ENCODE results near the gene NKAPL.

NKAPL gene

DNA sequence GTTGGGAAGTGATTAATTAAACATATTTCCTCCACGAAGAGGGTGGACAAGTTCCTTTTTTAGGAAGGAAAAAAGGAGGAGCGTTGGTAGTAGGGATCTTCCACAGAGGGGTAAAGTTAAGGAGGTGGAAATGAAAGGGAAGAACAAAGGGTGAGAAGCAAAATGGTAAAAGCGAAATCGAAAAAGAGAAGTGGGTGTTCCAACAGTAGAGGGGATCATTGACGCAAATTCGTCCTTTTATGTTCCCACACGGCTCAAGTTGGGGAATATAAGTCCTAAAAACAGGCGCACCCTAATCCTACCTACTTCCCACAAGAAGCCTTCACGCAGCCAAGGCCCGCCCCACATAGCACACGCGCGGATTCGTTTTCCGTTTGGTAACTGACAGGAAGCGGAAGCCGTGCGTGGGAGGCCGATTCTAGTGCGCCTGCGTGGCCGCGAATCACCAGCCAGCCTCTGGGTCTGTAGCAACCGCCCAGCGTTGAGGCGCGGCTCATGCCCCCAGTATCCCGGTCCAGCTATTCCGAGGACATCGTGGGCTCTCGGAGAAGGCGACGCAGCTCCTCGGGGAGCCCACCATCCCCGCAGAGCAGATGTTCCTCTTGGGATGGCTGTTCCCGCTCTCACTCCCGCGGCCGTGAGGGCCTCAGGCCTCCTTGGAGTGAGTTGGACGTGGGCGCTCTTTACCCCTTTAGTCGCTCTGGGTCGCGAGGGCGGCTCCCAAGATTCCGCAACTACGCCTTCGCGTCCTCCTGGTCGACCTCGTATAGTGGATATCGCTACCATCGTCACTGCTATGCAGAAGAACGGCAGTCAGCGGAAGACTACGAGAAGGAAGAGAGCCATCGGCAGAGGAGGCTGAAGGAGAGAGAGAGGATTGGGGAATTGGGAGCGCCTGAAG, at the start of gene NKAPL:
NKAPL (plus strand) TSS at position 421 of the 901 bp plus-strand sequence; CDS start at position 496, 75 bp downstream.
- DNase-seq, result peak; percentile 57 to 69

- DNase-seq, result no peak
These were observed 49.2 kb upstream of the NKAPL start for GRCh38 chr6:28209753-28210535.

DNA sequence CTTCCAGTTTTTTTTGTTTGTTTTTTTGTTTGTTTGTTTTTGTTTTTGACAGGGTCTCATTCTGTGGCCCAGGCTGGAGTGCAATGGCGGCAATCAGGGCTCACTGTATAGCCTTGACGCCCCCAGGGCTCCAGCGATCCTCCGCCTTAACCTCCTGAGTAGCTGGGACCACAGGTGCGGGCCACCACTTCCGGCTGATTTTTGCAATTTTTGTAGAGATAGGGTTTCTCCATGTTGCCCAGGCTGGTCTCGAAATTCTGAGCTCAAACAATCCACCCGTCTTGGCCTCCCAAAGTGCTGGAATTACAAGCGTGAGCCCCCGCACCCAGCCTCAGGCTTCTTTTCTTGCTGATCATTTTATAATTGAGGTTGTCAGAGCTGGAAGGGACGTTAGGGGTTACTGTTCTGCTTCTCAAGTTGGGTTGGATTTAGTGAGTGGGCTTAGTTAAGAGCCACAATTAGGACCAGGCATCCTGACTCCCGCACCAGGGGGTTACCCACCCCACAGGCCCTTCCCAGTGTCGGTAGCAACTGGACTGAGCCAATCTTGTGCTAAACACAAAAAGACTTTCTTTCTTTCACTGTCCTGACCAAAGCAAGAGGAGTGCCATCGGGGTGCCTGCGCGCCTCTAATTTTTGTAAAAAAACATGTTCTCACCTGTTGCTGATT, 47.1 kb upstream of the NKAPL start:
- DNase-seq, result no peak

GRCh38 chr6:28212510-28213212, 46.4 kb upstream of the NKAPL start:
- DNase-seq, result peak; percentile 65 to 80

DNA sequence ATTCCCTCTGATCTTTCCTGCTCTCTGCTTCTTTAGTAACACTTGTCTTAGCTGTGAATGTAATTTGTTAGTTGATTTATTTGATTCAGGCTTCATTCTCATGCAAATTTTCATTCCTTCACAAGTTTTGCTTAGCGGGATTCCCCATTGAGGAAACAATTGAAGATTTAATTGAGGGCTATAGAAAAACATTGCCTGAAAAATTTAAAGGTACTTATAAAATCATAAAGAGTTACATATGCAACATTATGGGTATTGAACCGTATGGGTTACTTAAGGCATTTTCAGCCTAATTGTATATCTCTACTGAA, 45.9 kb upstream of the NKAPL start:
- no peak for DNase-seq

GRCh38 chr6:28215425-28215824, 43.7 kb upstream of the NKAPL start:
- DNase-seq, result no peak

GRCh38 chr6:28217890-28218289, 41.2 kb upstream of the NKAPL start:
- no peak for DNase-seq

- peak; percentile 35 to 64 for DNase-seq
These were observed 40.5 kb upstream of the NKAPL start for GRCh38 chr6:28218312-28219248.

DNA sequence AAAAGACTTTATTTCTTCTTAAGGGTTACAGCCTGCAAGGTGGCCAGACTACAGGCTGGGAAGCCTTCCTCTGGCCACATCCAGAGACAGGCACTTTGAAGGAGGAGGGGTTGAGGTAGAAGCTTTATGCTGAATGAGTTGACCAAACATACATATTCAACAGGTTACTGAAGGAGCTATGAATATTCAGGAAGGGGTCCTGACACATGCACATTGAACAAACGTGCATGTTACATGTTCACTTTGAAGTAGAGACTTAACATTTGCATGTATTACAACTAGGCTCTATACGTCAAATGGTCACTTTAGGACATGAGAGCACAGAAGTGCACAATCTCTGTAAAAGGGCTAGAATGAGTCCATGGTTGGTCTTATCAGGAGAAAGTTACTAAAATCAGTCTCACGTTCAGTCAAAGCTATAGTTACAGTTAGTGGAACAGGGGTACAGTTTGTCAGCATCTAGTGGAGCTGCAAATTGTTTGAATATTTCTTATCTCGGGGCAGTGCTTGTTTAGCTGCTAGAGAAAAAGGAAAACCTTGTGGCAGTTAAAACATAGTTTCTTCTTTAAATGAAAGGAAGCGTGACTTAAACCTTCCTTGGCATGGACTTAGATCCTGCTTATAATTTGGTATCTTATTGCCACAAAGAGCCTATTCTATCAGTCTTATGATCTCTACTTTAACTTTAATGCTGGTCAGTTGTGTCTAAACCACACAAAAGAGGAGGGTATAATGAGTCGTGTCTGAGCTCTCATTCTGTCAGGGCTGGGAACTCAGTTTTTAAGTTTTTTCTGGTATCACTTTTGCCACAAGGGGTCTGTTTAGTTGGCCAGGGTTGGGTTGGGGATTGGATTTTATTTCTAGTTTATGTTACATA, 38.6 kb upstream of the NKAPL start:
- no peak for DNase-seq

DNA sequence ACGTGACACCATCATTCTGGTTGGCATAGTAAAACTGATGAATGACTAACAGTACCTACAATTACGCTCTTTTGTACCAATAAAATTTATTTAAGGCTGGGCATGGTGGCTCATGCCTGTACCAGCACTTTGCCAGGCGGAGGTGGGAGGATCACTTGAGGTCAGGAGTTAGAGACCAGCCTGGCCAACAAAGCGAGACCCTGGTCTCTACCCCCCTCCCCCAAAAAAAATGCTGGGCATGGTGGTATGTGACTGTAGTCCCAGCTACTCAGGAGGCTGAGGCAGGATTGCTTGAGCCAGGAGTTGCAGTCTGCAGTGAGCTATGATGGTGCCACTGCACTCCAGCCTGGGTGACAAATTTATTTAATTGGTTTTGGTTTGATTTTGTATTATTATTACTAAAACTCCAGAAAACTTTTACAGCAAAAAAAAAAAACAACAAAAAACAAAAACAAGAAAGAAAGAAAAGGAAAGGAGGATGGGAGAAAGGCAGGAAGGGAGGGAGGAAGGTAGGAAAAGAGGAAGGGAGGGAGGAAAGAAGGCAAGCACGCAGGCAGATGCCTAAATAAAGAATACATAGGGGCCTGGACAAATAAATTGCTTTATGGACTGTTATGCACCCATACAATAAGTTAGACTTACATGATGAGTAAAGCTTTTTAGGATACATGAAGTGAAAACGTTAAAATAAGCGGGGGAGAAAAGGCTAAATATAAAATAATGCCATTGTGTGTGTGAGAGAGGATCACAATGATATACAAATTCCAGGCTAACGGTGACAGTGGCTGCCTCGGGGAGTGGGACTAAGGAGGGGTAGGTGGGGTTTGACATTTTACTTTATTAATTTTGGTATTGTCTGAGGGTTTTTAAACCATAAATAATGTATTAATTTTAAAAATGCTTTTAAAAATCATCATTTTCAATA, 34.7 kb upstream of the NKAPL start:
- DNase-seq, result no peak

DNA sequence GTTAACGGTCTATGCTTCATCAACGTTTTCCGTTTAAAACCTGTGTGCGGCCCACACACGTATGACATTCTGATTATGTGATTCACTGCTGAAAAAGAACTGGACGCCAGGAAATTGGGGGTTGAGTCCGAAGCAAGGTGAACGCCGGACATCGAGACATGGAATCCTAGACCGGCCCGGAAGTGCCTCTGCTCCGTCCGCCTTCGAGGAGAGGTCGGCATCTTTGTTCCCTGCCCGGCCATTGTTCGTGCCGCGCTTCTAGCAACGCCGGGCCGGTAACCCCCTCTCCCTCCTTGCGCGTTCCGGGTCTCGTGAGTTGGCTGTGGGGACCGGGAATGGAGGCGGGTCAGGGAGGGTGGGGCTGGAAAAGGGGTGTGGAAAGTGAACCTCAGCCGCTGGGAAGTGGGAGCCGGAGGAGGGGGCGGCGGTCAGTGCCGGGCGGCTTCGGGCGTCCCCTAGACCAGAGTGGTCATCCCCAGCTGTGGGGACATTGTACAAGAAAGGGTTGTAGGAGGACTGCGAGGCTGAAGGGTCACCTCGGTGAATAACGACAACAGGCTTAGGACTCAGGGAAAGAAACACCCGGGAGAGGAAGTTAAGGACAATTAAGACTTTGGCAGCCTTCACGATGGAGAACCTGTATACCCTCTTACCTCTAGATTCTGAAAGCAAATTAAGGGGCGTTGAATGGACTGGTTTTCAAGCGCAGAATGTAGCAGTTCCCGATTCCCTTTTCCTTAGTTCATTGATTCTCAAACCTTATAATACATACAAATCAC, 33.9 kb upstream of the NKAPL start, which contains the start of gene ZSCAN9:
ZSCAN9 (plus strand) TSS at position 220 of the 779 bp plus-strand sequence. CDS start 1,810 bp downstream, outside the sequence.
- DNase-seq, result peak; percentile 50 to 55

- no peak for DNase-seq
These were observed 32.6 kb upstream of the NKAPL start for GRCh38 chr6:28226460-28226859.

DNA sequence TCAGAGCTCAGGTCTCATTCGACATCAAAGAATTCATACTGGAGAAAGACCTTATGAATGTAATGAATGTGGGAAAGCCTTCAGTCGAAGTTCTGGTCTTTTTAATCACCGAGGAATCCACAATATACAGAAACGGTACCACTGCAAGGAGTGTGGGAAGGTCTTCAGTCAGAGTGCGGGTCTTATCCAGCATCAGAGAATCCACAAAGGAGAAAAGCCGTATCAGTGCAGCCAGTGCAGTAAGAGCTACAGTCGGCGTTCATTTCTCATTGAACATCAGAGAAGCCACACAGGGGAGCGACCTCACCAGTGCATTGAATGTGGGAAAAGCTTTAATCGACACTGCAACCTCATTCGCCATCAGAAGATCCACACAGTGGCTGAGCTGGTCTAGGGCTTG, 26.3 kb upstream of the NKAPL start:
- no peak for DNase-seq

GRCh38 chr6:28235912-28236452, 23.1 kb upstream of the NKAPL start:
- DNase-seq, result no peak

DNA sequence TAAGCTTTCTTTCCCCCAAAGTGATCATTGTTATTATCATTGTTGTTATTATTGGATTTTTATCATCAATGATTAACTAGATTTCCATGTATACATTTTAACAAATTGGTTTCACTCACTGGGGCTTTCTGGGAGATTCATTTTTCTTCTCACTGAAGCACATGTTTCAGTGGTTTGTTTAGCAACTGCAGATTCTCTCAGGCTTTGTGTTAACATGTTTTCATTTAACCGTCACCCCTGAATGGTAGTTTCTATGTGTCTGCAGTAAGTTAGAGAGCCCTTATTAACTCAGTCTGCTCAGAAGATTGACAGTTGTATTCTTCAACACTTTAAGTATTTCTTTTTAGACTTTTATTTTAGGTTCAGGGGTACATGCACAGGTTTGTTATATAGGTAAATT, 19.5 kb upstream of the NKAPL start:
- DNase-seq, result no peak

DNA sequence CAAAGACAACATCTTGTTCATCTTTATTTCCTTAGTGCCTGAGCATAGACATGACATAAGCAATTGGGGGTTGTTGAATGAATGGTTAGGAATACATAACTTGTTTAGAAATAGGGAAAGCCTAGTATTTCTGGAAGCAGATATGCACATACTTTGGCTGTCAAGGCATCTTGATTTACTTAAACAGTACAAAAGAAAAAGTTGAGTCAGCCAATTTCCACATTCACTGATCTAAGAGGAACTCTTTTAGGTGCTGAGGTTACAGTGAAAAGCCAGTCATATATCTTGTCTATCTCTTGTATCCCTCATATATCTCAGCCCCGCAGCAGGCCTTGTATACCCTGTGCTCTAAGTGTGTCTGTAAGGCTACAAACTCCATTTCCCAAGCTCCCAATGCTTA, 18.6 kb upstream of the NKAPL start:
- no peak for DNase-seq

DNA sequence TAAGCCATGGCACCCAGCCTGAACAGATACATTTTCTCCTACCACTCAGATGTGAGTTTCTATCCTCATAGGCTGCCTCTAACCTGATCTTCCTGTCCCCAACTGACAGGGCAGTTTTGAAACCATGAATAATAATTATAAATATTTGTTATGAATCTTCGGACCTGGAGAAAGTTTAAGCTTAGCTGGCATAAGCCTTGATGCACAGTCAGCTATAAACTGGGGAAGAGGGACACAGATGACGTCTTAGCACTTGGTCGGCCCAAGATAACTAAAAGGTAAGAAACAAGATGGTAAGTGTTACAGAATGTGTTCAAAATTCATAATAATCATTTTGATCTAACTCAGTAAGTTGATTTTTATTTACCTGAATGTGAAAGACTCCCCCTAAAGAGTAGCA, 15.2 kb upstream of the NKAPL start:
- no peak for DNase-seq

Data from stimulated activated CD4-positive, alpha-beta T cell treated with anti-CD3 and anti-CD28 coated beads, Interleukin-2, amount 100 ng/mL, for 24 hours (primary cell).